GM12873 (cell line): ENCODE data around the gene NT5DC3.

Source experiments
- CTCF ChIP-seq: IDR thresholded peaks from 2 replicates; pipeline ENCODE4 v1.5.1; 2012; ENCODE audit warnings: low read depth, mild to moderate bottlenecking, moderate library complexity, low read length, control low read depth; ENCODE audit not compliant: insufficient read depth; ENCODE audit errors: missing control alignments

Gene NT5DC3

GRCh38 chr12:103725398-103725797, 115.6 kb downstream of the NT5DC3 start:
- TF ChIP-seq CTCF: no peak
